Activated T-cell treated with anti-CD3 and anti-CD28 coated beads for 48 hours (primary cell): ENCODE results near the gene RHOBTB3.
"Not testable (repeated sequence)": the region's sequence is repeated elsewhere in the genome, so short reads cannot be mapped to it uniquely, and the experiment has no call there.

ENCODE experiments used
- DNase-seq: peaks from one replicate; pipeline ENCODE4 v3.0.0-alpha.2; 2020; ENCODE audit warnings: low read depth

RHOBTB3 gene

GRCh38 chr5:95713246-95713645 lies 17.9 kb upstream of the RHOBTB3 start:
- not testable (repeated sequence) for DNase-seq

DNA sequence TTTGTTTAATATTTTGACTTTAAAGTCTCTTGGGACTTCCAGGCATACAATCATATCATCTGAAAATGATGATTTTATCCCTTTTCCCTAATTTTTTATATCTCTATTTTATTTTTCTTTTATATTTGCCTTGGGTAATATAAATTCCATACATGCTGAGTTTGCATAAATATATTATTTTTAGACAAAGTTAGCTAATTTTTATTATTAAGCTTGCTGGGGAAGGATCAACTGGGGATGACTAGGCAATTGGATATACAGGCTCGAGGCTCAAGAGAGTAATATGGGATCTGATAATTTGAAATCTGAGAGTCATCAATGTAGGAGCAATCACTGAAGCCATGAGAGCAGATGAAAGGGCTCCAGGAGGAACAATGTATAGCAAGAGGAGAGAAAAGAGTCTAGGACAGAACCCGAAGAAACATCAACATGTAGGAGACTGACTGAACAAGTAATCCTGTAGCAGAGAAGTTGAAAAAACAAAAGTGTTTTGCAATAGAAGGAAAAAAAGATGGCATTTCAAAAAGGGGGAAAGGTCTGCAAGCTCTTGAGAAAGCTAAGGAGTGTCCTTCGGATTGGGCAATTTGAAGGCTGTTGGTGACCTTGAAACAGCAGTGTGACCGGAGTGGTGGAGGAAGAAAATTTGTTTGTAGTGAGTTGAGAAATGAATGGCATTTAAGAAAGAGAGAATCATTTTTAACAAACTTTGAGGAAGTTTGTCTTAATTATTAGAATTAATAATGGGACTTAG lies 17.0 kb upstream of the RHOBTB3 start:
- no peak for DNase-seq

DNA sequence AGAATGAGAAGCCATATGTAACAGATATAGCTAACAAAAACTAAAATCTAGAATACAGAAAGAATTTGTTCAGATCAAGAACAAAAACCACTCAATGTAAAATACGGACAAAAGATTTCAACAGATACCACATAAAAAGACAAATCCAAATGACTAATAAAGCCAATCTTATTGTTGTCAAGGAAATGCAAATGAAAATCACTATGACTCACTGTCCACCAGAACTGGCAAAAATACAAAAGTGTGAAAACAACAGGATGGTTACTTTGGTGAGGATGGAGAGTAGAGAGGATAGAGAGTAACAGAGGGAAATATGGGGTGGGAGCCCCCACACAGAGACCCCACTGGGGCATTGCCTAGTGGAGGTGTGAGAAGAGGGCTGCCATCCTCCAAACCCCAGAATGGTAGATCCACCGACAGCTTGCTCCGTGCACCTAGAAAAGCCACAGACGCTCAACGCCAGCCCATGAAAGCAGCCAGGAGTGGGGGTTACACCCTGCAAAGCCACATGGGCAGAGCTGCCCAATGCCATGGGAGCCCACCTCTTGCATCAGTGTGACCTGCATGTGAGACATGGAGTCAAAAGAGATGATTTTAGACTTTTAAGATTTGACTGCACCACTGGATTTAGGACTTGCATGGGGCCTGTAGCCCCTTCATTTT lies 15.2 kb upstream of the RHOBTB3 start:
- DNase-seq: no peak

GRCh38 chr5:95717439-95717838 lies 13.7 kb upstream of the RHOBTB3 start:
- DNase-seq: no peak

GRCh38 chr5:95718203-95718602 lies 12.9 kb upstream of the RHOBTB3 start:
- no peak for DNase-seq

DNA sequence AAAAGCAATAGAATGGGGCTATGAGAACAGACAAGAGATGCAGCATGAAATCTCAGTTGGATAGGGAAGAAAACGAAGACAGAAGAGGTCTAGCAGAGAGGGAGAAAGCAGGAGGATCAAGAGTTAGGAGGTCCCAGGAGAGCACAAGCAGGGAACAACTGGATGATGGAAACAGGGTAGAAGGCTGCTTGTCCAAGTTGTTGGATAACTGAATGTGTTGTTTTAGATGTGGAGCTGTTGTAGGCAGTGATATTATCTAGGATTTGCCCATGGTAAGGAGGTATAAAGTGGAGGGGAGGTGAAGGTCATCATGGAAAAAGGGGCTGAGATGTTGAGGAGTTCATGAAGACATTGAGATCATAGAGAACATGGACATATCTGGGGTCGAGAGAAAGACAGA lies 12.4 kb upstream of the RHOBTB3 start:
- no peak for DNase-seq

DNA sequence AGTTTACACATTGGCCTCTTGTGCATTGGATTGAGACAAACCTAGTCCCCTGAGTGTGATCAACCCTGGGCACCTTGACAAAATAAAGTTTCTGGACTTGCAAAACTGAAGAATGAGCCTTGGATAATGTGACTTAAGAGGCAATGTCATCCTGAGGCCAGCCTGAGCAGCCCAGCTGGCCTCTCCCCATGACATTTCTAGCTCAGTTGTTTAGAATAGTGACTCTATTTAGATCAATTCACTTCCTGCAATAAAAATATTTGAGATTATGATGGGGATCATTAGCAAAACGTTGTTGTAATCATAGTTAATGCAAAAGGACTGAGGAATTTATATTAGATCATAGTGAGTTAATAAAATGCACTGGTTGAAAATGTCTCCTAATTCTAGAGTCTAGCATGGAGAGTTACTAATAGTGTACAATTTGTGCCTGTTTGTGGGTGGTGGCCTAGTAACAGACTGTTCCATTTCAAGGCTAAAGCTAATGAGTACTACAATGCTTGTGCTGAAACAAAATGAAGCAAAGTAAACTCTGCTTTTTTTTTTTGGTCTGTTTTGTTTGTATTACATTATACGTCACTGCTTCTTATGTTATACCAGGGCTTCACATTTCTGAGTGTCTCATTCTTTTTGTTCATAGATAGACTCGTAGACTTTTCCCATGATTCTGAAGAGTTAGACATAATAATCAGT lies 10.9 kb upstream of the RHOBTB3 start:
- DNase-seq: no peak

GRCh38 chr5:95721582-95722295 lies 9.4 kb upstream of the RHOBTB3 start:
- no peak for DNase-seq

- no peak for DNase-seq
These were observed 7.3 kb upstream of the RHOBTB3 start for GRCh38 chr5:95723632-95724369.

DNA sequence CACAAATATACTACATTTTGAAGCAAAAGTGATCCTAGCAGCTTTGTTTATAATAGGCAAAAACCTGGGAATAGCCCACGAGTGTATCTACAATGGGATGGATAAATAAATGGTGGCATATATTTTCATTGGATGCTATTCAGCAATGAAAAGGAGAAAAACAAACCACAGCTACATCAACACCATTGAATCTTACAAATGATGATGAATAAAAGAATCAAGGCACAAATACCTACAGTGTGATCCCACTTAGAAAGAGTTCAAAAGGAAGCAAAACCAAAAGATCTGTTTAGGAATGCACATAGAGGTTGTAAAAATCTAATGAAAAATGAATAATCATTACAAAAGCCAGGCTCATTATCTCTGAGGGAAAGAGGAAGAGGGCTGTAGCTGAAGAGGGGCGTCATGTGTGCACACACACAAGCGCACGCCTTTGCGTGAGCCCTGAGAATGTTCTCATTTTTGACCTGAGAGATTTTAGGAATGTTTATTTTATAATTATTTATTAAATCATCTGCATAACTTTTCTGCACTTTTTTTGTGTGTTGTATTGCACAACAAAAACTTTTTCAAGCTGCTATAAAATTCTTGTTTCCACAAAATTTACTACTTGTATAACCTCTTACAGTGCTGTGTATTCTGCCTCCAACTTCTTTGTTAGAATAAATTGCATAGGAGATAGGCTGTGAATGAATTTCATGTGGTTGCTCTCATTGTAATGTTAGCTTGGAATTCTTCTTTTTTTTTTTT lies 5.9 kb upstream of the RHOBTB3 start:
- DNase-seq: no peak

DNA sequence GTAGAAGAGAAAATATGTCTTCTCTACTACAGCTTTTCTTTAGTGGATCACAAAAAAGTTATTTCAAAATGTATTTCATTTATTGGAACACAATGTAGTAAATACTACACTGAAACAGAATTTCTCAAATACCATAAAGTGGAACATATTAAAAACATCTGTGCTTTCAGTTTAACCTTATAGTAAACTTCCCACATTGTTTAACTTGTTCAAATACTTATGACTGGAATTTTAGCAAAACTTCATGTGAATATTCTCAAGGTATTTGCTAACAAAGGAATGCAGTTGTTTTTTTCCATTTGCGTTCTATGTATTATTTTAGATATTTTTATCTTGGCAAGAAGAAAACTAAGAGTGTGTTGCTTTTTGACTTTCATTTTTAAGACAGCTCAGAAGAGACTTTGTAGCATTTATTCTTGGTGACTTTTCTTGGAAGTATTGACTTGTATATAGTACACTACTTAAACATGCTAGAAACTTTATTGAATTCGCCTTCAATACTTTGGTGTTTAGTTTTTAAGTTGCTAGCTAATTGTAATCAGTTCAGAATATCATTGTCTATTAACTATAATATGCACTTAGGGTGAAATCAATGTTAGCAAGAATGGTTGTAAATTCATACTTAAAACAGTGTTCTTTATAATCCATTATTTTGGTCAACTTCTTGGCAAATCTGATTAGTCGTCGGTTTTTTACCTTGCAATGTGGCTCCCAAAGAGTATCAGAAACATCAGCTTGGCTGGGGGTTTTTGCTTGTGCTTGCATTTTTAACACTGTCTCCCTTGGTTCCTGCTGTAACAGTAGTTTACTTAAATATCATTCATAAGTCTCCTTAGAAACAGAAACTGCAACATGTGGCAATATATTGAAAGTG lies 5.0 kb upstream of the RHOBTB3 start:
- DNase-seq: no peak

DNA sequence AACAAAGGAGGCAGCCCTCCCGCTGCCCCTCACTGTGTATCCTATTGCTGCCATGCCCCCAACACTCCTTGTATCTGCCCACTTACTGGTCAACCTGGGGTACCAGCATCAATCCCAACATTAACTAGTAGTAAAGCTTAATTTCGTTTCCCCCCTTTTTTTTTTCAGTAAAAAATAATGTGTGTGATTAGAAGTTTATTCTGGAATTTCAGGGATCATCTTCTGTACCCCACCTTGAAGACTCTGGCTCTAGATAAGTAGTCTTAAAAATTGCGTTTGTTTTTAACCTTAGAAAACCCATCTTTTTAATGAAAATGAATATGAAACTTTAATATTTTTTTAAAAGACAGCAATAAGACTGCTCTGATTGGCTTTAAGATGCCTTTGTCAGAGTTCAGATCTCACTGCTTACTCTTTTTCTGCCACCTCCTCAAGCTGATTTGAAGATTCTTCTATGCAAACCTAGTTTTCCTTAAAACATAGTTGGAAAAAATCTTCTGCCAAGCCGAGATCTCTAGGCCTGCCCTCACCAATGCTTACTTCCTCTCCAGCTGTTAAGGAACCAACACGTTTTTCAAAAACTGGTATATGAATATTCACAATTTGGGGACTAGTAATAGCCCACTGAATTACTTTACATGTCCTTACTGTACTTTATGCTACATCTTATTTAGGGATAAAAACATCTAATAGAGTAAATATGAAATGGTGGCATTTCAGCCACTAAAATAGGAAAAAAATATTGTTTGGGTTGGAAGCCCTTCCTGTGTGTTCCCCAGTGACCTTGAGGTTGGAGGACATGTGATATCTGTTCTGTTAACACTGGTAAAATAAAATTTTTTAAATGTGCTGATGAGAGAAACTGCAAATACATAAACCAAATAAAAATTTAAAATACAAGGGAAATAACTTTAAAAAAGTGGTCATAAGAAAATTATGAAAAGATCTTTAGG lies 4.0 kb upstream of the RHOBTB3 start:
- DNase-seq: no peak

DNA sequence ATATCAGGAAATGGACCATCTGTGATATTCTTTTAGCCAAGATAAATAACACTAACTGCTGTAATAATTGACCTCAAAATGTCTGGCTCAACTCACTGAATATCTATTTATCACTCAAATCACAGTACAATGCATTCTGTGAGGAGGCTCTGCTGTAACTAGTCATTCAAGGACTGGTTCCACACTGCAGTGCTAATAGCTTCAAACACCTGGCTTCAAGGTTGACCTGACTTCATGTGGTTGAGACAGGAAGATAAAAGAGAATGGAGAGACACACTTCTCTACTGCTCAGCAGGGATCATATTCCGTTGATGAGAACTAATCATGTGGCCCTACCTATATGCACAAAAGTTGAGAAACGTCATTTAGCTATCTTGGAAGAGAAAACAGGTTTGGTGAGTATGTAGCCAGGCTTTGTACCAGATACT lies 3.4 kb upstream of the RHOBTB3 start:
- no peak for DNase-seq

- DNase-seq: no peak
These were observed 2.5 kb upstream of the RHOBTB3 start for GRCh38 chr5:95728494-95729114.

GRCh38 chr5:95729115-95730010 lies 1.8 kb upstream of the RHOBTB3 start:
- no peak for DNase-seq

- no peak for DNase-seq
These were observed 980 bp upstream of the RHOBTB3 start for GRCh38 chr5:95730011-95730700.
